Breast epithelium (tissue), 3 donors: Measurements from ENCODE around the gene LRRC49.

Experiments
- POLR2A ChIP-seq: fragments of 450-650 bp; IDR thresholded peaks from one replicate; pipeline ENCODE4 v1.6.1; 2016; ENCODE audit warnings: antibody characterized with exemption, mild to moderate bottlenecking, moderate library complexity
- TF ChIP-seq, protein P1 (sequence below), 3 donors: fragments of 450-650 bp; IDR thresholded peaks; one replicate each; pipeline ENCODE4 v1.5.1; 2016 to 2017; ENCODE audit warnings: antibody characterized with exemption in 3 of 3, mild to moderate bottlenecking in 3 of 3, moderate library complexity in 3 of 3

DNA sequence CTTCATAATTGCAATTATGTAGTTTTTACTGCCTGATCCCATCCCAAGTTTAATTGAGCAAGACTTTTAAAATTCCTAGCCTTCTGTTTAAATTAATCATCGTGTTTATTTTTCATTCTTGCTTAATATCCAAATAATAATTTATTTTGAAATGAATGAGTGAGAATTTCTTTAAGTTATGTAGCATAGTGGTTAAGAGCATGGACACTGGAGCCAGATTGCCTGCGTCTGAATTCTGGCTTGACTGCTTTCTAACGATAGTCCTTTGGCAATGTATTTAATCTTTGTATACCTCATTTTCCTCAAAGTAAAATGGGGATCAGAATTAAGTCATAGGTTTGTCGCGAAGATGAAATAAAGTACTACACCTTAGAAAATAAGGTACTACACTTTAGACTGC is 71.4 kb downstream of the LRRC49 start:
- TF ChIP-seq POLR2A = no peak
- TF ChIP-seq, protein P1, sequence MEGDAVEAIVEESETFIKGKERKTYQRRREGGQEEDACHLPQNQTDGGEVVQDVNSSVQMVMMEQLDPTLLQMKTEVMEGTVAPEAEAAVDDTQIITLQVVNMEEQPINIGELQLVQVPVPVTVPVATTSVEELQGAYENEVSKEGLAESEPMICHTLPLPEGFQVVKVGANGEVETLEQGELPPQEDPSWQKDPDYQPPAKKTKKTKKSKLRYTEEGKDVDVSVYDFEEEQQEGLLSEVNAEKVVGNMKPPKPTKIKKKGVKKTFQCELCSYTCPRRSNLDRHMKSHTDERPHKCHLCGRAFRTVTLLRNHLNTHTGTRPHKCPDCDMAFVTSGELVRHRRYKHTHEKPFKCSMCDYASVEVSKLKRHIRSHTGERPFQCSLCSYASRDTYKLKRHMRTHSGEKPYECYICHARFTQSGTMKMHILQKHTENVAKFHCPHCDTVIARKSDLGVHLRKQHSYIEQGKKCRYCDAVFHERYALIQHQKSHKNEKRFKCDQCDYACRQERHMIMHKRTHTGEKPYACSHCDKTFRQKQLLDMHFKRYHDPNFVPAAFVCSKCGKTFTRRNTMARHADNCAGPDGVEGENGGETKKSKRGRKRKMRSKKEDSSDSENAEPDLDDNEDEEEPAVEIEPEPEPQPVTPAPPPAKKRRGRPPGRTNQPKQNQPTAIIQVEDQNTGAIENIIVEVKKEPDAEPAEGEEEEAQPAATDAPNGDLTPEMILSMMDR (IDR thresholded peaks at IDR 0.05) = no peak
